ENCODE measurements around the gene PRRC2C.
"Not testable (repeated sequence)": the region's sequence is repeated elsewhere in the genome, so short reads cannot be mapped to it uniquely, and the experiment has no call there.

PRRC2C gene

DNA sequence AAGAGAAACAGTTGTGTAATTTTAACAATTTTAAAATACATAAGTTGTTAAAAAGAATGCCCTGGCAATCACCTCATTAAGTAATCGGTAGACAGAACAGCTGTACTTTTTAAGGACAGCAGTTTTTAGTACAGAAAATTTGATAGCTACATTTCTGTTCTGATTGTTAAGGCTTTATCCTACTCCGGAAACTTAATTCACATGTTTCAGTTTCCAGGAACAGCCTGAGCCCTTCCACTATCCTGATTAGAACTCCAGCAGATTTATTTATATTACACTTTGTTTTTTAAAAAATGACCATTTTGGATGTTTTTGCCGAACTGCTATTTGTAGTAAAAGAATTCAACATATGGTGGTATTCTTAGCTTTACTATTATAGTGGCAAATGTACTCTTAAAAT is 8.7 kb downstream of the PRRC2C start:
- no peak overlapping the region for H3K4me3 ChIP-seq (ENCODE audit: low read length)
- no peak for DNase-seq (ENCODE audit: low read depth, low spot score)

DNA sequence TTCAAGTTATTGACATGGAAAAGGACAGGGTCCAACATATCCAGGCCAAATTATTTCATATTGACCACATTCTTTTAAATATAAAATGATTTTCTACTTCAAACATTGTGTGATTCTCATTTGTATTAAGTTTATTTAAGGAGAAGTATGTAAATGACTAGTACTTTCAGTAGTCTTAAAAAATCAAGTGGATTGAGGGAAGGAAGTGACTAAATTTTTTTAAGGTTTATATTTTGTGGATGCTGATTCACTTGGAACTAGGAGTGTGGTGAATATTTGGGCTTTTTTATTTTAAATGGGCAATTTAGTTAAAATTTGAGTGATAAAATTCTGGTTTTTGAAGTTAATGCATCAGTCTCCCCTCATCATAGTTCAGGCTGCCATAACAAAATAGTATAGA is 10.1 kb downstream of the PRRC2C start:
- H3K4me3 ChIP-seq (ENCODE audit: low read length), result no peak overlapping the region
- no peak for DNase-seq (ENCODE audit: low read depth, low spot score)

DNA sequence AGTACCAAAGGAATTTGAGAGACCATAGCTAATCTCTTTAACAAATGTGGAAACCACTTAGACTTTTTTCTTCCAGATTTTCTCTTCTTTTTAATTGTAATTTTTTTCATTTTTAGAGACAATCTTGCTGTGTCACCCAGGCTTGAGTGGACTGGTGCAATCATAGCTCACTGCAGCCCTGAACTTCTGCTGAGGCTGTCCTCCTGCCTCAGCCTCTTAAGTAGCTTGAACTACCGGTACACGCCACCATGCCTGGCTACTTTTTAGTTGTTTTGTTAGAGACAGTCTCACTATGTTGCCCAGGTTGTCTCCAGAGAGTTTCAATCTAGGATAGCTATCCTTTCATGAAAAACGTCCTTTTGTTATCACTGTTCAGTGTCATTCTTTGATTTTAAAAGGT is 15.0 kb downstream of the PRRC2C start:
- DNase-seq (ENCODE audit: low read depth, low spot score), result no peak

DNA sequence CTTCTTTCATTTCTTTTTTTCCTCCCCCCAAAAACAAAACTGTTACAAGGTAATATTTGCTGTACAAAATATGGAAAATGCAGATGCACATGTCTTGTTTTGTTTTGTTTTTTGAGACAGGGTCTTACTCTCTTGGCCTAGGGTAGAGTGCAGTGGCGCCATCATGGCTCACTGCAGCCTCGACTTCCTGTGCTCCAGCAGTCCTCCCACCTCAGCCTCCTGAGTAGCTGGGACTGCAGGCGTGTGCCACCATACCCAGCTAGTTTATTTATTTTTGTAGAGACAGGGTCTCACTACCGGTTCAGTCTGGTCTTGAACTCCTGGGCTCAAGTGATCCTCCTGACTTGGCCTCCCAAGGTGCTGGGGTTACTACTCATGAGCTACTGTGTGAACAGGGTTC is 15.5 kb downstream of the PRRC2C start:
- no peak overlapping the region for H3K4me3 ChIP-seq (ENCODE audit: low read length)

More for the DNA sequence above, 15.0 kb downstream of the PRRC2C start:
- no peak overlapping the region for H3K4me3 ChIP-seq (ENCODE audit: low read length)

GRCh38 chr1:171501305-171502024 is 16.1 kb downstream of the PRRC2C start:
- DNase-seq (ENCODE audit: low read depth, low spot score), result no peak
- no peak overlapping the region for H3K4me3 ChIP-seq (ENCODE audit: low read length)

More for the DNA sequence above, 15.5 kb downstream of the PRRC2C start:
- no peak for DNase-seq (ENCODE audit: low read depth, low spot score)

DNA sequence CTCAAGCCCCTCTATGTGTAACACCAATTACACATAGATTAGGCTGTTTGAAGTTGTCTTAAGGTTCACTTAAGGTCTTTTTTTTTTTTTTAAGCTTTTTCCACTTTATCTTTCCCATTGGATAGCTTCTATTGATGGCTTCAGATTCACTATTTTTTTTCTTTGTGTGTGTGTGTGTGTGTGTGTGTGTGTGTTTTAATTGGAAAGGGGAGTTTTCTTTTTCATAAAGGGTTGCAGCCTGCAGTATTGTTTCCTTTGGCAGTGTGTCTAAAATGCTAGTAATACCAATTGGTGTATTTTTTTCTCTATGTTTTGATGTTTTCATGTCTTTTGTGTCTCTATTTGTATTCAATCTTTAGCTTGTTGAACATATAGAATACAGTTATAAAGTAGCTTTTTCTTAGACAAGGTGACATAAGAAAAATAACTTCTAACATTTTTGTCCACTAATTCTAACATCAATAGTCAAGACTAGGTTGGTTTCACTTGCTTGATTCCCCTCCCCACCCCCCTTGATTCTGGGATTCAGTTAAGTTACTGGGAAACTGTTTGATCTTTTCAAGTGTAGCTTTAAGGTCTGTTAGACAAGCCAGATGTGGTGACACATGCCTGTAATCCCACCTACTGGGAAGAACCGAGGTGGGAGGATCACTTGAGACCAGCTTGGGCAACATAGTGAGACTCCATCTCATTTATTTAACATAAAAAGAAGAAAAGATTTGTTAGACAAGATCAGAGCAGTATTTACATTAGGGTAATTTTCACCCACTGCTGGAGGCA is 21.4 kb downstream of the PRRC2C start:
- no peak for DNase-seq (ENCODE audit: low read depth, low spot score)
- no peak overlapping the region for H3K4me3 ChIP-seq (ENCODE audit: low read length)

DNA sequence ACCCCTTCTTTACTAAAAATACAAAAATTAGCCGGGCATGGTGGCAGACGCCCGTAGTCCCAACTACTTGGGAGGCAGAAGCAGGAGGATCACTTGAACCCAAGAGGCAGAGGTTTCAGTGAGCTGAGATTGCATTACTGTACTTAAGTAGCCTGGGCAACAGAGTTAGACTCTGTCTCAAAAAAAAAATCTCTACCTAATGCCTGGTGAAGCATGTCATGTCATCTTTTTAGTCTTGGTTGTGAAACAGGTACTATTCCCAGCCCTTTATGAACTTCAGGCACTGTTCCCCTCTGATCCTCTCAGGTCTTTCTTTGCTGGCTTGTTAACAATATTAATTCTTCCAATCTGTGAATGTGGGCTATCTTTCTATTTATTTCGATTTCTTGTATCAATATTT is 22.1 kb downstream of the PRRC2C start:
- no peak for DNase-seq (ENCODE audit: low read depth, low spot score)
- H3K4me3 ChIP-seq (ENCODE audit: low read length), result no peak overlapping the region

- DNase-seq (ENCODE audit: low read depth, low spot score), result no peak
- no peak overlapping the region for H3K4me3 ChIP-seq (ENCODE audit: low read length)
Observed at GRCh38 chr1:171509191-171509590, 23.9 kb downstream of the PRRC2C start.

DNA sequence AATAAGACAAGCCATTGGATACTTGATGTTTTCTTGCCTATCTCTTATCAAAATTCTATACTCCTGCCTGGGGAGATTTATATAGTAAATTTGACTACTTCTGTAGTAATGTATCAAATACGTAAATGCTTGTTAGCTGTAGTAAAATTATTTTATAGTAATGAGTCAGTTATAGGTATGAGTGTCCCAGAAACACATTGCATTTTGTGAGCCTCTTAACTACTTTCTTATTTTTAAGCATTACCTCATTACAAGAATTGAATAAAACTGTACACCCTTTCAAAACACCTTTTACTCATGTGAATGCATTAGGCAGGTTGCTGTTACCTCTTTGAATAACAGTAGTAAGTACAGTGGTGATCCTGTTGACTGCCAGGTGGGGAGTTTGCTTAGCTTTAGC is 28.4 kb downstream of the PRRC2C start:
- DNase-seq (ENCODE audit: low read depth, low spot score), result no peak
- H3K4me3 ChIP-seq (ENCODE audit: low read length), result no peak overlapping the region

GRCh38 chr1:171515299-171515698 is 30.0 kb downstream of the PRRC2C start:
- H3K4me3 ChIP-seq (ENCODE audit: low read length), result no peak overlapping the region
- DNase-seq (ENCODE audit: low read depth, low spot score), result no peak

GRCh38 chr1:171515741-171516140 is 30.4 kb downstream of the PRRC2C start:
- H3K4me3 ChIP-seq (ENCODE audit: low read length), result no peak overlapping the region
- DNase-seq (ENCODE audit: low read depth, low spot score), result no peak

DNA sequence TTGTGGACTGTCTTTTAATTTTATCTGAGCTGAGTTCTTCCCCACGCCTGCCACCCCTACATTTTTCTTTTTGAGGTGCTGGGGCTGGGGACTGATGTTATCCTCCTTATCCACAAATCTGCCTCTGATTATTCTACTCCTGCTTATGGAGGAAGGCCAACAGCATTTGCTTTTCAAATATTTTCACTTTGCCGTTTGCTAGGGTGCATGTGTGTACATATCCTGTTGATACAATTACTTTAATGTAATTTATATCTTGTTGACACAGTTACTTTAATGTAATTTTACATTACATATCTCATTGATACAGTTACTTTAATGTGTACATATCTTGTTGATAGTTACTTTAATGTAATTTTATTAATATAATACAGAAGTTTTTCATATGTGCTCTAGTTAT is 36.2 kb downstream of the PRRC2C start:
- DNase-seq (ENCODE audit: low read depth, low spot score), result no peak
- no peak overlapping the region for H3K4me3 ChIP-seq (ENCODE audit: low read length)

- no peak for DNase-seq (ENCODE audit: low read depth, low spot score)
Observed at GRCh38 chr1:171530676-171531075, 45.3 kb downstream of the PRRC2C start.

DNA sequence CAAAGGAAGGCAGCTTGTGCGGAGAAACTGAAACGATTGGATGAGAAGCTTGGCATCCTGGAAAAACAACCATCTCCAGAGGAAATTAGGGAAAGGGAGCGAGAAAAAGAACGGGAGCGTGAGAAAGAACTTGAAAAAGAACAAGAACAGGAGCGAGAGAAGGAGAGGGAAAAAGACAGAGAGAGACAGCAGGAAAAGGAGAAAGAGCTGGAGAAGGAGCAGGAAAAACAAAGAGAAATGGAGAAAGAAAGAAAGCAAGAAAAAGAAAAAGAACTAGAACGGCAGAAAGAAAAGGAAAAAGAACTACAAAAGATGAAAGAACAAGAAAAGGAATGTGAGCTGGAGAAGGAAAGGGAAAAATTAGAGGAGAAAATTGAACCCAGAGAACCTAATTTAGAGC is 47.2 kb downstream of the PRRC2C start:
- H3K4me3 ChIP-seq (ENCODE audit: low read length), result no peak overlapping the region
- DNase-seq (ENCODE audit: low read depth, low spot score), result no peak

More at GRCh38 chr1:171530676-171531075, 45.3 kb downstream of the PRRC2C start:
- no peak overlapping the region for H3K4me3 ChIP-seq (ENCODE audit: low read length)

DNA sequence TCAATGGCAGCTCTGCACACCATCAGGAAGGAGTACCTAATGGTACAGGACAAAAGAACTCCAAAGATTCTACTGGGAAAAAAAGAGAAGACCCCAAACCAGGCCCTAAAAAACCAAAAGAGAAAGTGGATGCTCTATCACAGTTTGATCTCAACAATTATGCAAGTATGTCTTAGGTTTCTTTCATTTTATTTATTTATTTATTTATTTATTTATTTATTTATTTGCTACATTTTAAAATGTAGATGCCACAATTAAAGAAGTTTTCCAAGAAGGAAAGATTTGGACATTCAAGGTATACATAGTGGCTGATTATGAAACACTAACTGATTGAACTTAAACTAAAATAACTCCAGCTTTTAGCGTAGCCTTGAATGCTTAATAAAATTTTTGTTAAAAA is 60.2 kb downstream of the PRRC2C start:
- no peak for DNase-seq (ENCODE audit: low read depth, low spot score)
- no peak overlapping the region for H3K4me3 ChIP-seq (ENCODE audit: low read length)

DNA sequence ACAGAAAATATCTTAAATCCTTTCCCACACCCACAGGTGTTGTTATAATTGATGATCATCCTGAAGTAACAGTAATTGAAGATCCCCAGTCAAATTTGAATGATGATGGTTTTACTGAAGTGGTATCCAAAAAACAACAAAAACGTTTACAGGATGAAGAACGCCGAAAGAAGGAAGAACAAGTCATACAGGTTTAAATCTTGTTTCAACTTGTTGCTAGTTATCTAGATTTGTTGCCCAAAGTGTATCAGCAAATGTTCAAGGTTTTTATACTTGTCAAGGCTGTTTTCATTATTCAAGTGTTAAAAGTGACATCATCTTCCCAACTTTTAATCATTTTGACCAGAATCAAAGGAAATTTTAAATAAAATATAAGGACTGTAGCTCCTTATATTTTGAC is 64.7 kb downstream of the PRRC2C start:
- no peak for DNase-seq (ENCODE audit: low read depth, low spot score)
- no peak overlapping the region for H3K4me3 ChIP-seq (ENCODE audit: low read length)

GRCh38 chr1:171550598-171551100 is 65.3 kb downstream of the PRRC2C start:
- H3K4me3 ChIP-seq (ENCODE audit: low read length); DNase-seq (ENCODE audit: low read depth, low spot score): not testable (repeated sequence)

DNA sequence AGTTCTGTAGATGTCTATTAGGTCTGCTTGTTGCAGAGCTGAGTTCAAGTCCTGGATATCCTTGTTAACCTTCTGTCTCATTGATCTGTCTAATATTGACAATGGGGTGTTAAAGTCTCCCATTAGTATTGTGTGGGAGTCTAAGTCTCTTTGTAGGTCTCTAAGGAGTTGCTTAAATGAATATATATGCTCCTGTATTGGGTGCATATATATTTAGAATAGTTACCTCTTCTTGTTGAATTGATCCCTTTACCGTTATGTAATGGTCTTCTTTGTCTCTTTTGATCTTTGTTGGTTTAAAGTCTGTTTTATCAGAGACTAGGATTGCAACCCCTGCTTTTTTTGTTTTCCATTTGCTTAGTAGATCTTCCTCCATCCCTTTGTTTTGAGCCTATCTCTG is 68.6 kb downstream of the PRRC2C start:
- H3K4me3 ChIP-seq (ENCODE audit: low read length); DNase-seq (ENCODE audit: low read depth, low spot score): not testable (repeated sequence)

GRCh38 chr1:171563675-171564074 is 78.3 kb downstream of the PRRC2C start:
- DNase-seq (ENCODE audit: low read depth, low spot score), result no peak

GRCh38 chr1:171566467-171566866 is 81.1 kb downstream of the PRRC2C start:
- no peak for DNase-seq (ENCODE audit: low read depth, low spot score)
- no peak overlapping the region for H3K4me3 ChIP-seq (ENCODE audit: low read length)

More at GRCh38 chr1:171563675-171564074, 78.3 kb downstream of the PRRC2C start:
- no peak overlapping the region for H3K4me3 ChIP-seq (ENCODE audit: low read length)
